HG02610 (cell line): ENCODE results near the gene NMUR1.

ENCODE experiments used
- ATAC-seq: cut with Tn5 transposase; IDR thresholded peaks from one replicate; pipeline ENCODE4 v1.9.1; 2021; ENCODE audit warnings: mild to moderate bottlenecking, moderate library complexity; ENCODE audit not compliant: unreplicated experiment

Gene NMUR1

DNA sequence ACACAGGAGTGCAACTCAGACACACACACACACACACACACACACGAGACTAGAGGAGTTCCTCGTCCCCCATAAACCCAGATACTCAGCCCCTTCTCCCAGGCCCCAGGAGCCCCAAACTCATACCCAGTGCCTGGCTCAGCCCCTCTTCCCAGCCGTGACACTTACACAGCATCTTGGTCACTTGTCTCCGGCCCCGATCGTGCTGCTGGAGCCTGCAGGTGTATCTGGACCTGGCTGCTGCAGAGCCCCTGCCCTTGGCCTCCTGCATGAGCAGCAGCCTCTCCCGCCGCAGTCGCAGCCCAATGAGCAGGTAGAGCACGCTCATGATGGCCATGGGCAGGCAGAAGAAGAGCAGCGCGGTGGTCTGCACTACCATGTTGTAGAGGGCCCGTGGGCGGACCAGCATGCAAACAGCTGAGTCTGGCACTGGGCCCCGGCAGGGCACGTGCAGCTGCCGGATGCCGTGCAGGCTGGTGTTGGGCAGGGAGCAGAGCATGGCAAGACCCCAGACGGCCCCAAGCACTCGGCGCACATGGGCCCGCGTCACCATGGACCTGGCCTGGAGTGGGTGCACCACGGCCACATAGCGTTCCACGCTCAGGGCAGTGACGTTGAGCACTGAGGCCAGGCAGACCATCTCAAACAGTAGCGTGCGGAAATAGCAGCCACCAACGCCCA is 2.1 kb downstream of the NMUR1 start:
- no peak for ATAC-seq

DNA sequence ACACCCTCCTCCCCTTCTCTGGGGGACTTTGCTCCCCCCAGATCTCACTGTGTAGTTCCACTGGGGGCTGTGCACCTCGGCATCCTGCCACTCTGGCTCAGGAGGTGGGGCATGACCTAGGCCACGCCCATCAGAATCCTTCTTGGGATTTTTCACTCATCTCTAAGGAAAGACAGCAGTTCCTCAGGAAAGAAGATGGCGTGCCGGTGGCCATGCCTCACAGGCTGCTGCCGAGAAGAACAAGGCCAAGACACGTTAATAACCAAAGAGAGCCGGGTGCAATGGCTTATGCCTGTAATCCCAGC is 3.2 kb downstream of the NMUR1 start:
- no peak for ATAC-seq

DNA sequence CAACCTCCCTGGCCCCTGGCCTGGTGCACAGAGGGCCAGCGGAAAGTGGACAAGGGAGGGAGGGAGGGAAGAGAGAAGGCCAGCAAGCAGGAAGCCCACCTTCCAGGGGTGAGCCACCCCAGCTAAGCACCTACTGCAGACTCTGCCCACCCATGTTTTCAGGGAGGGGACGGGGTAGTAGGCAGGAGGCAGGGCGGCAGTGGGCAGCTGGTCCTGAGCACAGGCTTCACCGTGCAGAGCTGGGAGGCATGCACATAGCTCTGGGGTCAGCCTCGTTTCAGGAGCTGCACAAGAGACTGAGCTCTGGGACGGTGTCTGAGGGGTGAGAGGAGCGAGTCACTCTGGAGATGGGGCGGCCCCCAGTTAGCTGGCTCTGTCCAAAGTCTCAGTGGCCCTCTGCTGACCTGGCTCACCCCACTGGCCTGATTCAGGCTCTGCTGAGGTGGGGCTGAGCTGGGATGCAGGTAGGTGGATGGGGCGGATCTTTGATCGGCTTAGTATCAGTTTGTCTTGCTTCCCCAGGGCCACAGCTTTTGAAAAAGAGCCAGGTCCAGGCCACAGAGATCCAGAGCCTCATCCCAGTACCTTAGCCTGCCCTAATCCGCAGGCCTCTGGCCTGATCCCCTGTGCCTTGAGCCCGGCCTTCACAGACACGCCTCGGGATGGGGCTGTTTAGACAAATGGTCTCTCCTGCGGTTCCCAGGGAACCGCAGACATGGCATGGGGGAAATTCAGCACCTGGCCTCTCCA is 3.7 kb downstream of the NMUR1 start:
- no peak for ATAC-seq

DNA sequence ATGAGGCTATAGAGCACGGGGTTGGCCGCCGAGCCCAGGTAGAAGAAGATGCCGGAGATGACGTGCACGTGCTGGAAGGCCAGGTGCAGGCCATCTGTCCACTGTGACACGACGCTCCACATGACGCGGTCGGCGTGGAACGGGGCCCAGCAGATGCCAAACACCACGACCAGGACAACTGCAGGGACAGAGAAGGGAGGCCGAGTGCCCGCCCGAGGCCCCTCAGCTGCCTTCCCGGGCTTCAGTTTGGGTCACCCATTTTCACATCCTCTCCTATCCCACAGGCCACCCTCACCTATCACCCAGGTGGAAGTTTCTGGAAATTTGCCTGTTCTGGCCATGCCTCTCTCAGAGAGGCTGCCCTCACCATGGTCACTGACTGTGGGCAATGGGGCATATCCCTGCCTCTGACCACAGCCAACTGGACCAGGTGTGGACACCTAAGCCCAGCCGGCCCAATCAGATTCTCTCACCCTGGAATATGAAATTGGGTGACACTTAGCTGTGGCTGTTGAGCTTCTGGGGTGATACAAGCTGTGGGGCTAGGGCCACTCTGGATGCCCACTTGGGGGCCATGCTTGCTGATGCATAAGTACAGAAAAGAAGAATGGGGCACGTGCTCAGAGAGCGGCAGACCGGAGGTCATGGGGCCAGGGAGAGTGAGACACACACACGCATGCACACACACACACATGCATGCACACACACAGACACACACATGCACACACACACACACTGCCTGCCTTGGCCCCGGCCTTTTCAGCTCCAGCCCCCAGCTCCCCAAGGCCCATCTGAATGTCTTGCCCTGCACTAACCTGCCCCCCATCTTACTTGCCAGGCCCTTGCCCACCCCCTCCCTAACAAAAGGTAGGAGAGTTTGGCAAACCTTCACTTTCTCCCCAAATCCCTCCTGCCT is 4.7 kb downstream of the NMUR1 start:
- ATAC-seq, result no peak

DNA sequence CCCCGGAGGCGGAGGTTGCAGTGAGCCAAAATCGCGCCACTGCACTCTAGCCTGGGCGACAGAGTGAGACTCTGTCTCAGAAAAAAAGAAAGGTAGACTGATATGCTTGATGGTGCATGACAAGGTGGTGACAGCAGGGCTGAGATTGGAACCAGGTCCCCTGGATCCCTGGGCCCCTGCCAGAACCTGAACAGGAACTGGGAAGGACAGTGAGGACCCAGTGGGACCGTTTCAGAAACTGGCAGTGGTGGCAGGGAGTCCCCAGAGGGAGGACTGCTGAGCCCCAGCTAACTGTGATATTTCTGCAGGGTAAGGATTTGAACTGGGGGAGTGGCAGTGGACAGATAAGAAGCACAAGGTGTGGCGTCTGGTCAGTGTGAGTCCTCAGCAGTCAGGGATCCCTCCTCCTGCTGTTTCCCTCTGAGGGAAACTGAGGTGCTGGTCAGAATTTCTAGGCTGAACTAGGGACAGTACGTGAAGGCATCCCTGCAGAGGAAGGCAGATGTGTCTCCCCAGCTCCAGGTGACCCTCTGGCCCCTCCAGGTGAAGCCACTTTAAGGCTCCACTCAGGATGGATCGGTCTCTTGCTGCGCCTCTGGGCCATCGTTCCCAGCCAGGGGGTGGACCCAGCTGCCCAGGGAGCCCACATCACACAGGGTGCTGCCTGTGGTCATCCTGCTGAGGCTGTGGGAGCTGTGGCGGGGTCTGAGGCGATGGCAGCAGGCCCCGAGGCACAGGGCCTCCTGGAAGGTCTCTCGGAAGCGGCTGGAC is 5.6 kb downstream of the NMUR1 start:
- ATAC-seq, result no peak

DNA sequence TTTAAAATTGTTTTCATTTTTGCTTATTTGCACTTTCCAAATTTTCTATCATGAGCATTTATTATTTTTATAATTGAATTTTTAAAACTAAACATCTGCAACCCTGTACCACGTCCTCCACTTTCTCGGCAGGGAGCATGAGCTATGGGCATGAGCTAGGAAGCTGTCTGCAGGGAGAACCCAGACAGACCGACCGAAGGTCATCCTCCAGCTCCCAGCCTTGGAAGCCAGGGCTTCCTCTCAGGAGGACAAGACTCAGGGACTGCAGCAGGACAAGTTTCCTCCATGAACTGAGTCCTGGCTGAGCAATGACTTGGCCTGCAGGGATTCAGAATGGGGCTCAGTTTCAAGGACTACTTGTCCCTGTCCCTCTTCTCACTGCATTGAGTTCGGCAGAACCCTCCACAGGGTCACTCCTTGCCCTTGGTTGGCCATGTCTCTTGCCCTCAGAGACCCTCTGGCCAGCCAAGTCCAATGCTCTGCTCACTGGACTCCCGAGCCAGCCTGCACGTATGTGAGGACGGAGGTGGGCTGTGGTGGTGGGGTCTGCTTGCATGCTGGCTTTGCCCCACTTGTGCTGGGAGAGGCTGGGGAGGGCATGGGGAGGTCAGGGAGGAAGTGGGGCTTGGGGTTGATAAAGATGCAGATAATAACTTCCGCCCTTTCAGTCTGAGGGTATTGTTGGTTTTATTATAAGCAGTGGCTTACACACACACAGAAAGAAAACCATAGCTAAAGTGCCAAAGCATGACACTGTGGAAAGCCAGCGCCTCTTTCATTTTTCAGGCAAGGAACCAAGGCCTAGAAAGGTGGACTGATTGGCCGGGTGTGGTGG is 6.6 kb downstream of the NMUR1 start:
- ATAC-seq, result no peak

DNA sequence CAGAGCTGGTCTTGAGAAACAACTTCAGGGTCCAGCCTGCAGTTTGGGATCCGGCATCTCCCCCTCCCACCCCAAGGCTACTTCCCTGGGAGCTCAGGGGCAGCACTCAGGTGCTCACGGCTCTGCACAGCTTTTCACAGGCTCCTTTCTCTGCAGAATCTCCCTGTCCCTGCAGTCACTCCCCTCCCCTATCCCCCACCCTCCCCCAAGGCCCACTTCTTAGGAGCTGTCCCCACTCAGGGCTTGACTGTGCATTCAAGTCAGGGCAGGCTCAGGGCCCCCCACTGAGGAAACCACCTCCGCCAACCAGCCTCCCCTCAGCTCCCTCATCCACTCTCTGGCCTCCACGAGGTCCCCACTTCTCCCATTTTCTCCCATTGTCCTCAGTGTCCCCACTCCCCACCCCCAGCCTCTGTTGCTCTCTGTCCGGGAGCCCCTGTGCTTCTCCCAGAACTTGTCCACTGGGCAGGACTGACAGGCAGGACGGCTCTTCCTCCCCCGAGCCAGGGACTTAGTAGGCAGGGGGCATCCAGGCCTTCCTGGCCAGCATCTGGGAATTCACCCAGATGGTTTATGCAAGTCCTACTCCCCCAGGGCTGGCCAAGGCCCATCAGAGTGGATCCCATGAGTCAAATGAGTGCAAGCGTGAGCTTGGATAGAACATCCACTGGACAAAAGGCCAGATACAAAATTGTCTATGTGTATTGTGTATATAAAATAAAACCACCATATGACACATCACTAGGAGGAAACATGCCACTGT is 7.6 kb downstream of the NMUR1 start:
- ATAC-seq, result no peak

DNA sequence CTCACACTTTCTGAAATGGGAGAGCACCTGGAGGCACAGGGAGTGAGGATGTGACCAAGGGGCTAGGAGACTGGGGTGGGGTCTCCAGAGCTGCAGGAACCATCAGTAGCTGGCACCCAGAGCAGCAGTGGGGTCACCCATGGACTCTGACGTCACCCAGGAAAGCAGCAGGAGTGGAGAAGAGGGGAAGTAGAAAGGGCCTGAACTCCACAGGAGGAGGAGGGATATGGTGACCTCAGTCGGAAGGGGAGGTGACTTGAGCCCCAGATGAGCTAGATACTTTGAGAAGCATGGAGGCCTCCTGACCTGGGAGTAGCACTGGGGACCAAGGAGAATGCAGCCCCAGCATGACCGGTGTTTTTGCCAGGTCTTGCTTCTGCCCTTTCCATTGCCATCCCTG is 8.8 kb downstream of the NMUR1 start:
- ATAC-seq, result no peak

DNA sequence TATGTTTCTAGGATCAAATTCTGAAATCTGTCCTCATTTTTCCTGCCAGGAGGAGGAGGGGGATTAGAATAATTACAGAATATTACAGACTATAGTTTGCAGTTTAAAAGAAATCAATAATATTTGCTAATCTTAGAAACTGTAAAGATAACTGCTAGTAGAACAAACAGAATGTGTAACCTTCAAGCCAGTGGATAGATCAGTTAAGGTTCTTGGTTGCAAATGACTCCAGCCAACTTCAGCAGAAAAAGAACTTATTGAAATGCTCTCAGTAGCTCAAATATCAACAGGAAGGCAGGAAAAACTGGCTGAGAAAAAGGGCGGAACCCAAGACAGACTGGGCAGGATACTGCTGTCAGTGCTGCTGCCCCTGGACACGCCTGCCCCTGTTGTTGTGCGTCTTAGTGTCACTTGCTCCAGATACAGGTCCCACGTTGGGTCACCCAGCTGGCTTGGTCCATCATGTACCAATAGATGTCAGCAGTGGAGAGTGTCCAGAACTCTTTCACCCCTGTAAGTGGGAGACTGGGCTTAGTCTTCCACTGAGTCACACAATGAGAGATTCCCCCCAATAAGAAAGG is 10.2 kb downstream of the NMUR1 start:
- no peak for ATAC-seq

DNA sequence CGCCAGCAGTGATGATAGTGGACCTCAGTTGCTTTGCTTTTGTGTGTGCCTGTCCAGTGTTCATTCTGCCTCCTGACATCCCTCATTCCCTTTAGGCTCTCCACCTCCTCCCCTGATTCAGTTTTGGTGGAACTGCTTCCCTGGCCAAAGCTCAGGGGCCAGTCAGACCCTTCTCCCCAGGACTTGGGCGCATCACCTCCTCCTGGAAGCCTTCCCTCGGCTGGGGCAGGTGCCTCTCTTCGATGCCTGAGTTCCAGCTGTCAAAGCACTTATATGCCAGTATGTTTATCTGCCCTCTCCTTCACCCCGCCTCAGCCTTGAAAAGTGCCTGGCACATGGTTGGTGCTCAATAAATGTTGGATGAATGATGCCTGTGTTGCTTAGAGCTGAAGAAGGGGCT is 11.5 kb downstream of the NMUR1 start:
- ATAC-seq, result no peak

DNA sequence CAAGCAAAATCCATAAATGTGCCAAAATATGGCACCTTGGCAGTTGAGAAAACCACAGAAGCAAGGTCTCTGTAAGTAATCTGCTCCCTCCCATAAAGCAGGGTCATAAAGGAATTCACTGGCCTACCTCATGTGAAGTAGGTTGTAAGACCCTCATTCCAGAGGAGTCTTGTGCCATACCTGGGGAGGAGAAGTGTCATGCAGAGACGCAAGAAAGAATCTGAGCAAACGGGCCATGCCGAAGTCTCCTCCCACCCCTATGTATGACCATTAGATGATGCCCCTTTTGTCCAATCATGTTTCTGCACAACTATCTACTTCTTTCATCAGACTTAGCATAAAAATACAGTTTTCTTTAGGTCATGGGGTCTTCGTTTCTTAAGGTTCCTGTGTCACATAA is 14.6 kb downstream of the NMUR1 start:
- ATAC-seq, result no peak

DNA sequence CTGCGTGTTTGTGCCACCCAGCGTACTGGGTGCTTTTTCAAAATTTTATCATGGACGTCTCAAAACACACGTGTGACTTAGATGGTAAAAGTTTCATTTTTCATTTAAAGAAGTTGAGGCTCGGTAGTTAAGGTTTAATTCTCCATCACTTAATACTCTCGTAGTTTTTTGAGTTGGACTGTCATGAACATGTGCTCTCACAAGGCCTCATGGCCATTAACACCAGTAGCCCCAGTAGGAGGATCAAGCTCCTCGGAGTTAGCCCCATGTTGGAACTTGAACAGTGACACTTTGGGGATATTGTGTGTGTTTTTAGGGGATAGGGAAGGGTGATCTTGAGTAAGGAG is 15.3 kb downstream of the NMUR1 start:
- no peak for ATAC-seq

DNA sequence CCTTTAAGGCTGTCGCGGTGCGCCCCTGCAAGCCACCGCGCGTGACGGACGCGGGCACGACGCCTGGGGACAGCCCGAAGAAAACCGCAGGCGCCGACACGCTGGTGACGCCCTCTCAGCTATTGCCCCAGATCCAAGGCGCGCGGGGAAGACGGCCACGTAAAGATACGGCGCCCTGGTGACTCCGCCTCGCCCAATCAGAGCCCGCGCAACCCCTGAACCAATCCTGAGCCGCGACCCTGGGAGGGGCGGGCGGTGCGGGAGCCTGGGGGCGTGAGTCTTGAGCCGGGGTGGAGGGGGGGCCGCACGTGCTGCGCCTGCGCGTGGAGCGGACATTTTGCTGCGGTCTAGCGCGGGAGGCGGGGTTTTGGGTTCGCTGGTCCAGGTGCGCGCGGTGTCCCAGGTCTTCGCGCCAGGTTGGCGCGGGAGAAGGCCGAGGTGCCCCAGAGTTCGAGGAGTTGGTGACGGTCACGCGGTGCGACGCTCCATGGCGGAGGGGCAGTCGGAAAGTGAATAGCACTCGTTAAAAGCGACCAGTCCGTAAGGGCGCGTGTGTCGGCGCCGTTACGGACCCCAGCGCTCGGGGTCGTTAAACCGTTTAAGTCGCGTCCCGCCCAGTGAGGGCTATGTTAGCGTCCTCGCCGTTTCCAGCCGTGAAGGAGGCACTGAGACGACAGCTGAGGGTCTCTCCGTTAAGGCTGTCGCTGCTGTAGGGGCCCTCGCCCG is 15.9 kb downstream of the NMUR1 start:
- ATAC-seq, result peak; percentile 98

DNA sequence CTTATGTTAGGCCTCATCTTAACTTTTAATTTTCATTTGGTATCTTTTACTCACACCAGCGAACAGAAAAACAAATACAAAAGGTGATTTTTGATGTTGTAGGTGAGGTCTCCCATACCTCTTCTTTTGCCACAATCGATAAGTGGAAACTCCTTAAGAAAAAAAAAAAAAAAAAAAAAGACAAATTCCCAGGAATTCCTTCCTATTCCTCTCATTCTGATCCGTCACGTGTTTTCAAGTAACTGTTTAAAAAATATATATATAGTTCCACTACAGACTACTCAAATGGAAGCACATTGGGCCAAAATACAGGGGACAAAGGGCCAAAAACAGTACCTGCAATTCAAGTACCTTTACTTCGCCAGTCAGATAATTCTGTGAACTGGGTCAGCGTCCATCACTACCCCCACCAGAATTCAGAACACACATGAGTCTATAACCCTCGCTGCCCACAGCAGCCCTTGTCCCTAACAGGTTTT is 16.5 kb downstream of the NMUR1 start:
- ATAC-seq, result no peak

DNA sequence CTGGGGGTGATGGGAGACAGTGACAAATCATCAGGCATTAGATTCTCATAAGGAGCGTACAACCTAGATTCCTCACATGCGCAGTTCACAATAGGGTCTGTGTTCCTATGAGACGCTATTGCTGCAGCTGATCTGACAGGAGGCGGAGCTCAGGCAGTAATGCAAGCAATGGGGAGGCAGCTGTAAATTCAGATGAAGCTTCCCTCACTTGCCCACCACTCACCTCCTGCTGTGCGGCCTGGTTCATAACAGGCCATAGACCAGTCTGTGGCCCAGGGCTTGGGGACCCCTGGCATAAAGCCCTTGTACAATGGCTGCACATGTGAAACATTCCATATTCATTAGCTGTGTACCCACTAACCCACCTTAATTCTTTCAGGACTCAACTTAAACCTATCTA is 18.0 kb downstream of the NMUR1 start:
- ATAC-seq, result no peak

DNA sequence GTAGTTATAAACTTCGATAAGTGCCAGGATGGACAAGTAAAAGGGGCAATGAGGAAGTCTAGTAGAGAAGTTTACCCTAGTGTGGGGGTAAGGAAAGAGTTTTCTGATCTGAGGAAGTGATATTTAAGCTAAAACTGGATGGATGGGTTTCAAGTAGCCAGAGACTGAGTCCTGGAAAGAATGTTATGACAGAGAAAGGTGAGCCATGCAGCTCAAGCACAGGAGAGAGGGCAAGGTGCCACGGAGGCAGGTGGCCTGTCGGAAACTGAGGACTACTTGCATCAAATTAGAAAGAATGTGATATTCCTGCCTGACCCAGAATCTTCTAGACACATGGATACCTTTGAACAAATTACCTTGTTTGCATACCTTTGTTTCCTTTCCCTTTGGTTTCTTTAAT is 26.5 kb downstream of the NMUR1 start:
- ATAC-seq, result no peak

DNA sequence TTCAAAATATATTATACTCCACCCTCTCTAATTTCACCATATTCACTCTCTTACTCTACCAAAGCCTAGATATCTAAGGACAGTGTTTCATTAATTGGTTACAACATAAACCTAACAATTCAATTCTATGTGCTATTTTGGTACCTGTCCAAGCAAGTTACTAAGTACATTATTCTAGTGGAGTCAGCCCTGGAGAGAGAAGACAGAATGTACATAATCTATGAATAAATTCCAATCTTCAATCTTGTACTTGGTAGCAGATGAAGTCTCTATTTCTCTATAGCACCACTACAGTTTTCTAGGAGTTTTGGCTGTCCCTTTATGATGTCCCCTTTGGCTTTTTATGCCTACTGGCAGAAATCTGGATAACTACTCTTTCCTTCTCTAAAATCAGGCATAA is 27.6 kb downstream of the NMUR1 start:
- ATAC-seq, result no peak

DNA sequence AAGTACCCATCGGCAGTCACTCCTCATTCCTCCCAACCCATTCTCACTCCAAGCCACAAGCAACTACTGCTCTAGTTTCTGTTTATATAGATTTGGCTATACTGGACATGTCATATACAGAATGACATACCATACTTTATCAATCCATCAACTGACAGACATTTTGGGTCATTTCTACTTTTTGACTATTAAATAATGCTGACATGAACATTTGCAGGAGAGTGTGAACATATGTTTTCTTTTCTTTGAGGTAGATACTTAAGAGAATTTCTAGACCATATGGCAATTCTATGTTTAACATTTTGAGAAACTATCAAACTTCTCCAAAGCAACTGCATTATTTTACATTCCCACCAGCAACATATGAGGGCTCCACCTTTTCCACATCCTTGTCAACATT is 32.6 kb downstream of the NMUR1 start:
- ATAC-seq, result no peak
